Measurements from ENCODE around the gene LDHA. TPM values are rescaled to one million over a fixed set of nuclear protein-coding genes. Genes with fewer than 3 reads are reported as not detected.

LDHA gene
- total and polyA plus RNA-seq, 2 of the 8 experiments (the other 6 are each of a cell fraction or from before 2014, with no cell fraction given): 443 to 486 TPM

DNA sequence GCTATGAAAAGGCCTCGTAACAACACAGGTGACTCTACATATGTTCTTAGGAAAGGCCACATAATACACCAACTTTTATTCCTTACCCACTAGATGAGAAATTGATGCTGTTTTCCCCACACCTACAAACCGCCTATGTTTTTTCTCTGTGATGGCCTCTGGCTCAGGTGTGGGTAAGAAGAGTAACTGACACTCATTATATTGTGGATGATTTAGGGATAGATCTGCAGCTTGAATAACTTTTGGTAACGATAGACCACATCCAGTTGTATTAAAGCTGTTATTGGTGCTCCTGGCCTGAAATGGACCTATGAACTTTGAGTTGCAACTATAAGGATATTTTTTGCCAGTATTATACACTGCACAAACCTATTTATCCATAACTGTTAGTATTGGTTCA is 3.6 kb downstream of the LDHA start (continued):
- TF ChIP-seq, protein P1, sequence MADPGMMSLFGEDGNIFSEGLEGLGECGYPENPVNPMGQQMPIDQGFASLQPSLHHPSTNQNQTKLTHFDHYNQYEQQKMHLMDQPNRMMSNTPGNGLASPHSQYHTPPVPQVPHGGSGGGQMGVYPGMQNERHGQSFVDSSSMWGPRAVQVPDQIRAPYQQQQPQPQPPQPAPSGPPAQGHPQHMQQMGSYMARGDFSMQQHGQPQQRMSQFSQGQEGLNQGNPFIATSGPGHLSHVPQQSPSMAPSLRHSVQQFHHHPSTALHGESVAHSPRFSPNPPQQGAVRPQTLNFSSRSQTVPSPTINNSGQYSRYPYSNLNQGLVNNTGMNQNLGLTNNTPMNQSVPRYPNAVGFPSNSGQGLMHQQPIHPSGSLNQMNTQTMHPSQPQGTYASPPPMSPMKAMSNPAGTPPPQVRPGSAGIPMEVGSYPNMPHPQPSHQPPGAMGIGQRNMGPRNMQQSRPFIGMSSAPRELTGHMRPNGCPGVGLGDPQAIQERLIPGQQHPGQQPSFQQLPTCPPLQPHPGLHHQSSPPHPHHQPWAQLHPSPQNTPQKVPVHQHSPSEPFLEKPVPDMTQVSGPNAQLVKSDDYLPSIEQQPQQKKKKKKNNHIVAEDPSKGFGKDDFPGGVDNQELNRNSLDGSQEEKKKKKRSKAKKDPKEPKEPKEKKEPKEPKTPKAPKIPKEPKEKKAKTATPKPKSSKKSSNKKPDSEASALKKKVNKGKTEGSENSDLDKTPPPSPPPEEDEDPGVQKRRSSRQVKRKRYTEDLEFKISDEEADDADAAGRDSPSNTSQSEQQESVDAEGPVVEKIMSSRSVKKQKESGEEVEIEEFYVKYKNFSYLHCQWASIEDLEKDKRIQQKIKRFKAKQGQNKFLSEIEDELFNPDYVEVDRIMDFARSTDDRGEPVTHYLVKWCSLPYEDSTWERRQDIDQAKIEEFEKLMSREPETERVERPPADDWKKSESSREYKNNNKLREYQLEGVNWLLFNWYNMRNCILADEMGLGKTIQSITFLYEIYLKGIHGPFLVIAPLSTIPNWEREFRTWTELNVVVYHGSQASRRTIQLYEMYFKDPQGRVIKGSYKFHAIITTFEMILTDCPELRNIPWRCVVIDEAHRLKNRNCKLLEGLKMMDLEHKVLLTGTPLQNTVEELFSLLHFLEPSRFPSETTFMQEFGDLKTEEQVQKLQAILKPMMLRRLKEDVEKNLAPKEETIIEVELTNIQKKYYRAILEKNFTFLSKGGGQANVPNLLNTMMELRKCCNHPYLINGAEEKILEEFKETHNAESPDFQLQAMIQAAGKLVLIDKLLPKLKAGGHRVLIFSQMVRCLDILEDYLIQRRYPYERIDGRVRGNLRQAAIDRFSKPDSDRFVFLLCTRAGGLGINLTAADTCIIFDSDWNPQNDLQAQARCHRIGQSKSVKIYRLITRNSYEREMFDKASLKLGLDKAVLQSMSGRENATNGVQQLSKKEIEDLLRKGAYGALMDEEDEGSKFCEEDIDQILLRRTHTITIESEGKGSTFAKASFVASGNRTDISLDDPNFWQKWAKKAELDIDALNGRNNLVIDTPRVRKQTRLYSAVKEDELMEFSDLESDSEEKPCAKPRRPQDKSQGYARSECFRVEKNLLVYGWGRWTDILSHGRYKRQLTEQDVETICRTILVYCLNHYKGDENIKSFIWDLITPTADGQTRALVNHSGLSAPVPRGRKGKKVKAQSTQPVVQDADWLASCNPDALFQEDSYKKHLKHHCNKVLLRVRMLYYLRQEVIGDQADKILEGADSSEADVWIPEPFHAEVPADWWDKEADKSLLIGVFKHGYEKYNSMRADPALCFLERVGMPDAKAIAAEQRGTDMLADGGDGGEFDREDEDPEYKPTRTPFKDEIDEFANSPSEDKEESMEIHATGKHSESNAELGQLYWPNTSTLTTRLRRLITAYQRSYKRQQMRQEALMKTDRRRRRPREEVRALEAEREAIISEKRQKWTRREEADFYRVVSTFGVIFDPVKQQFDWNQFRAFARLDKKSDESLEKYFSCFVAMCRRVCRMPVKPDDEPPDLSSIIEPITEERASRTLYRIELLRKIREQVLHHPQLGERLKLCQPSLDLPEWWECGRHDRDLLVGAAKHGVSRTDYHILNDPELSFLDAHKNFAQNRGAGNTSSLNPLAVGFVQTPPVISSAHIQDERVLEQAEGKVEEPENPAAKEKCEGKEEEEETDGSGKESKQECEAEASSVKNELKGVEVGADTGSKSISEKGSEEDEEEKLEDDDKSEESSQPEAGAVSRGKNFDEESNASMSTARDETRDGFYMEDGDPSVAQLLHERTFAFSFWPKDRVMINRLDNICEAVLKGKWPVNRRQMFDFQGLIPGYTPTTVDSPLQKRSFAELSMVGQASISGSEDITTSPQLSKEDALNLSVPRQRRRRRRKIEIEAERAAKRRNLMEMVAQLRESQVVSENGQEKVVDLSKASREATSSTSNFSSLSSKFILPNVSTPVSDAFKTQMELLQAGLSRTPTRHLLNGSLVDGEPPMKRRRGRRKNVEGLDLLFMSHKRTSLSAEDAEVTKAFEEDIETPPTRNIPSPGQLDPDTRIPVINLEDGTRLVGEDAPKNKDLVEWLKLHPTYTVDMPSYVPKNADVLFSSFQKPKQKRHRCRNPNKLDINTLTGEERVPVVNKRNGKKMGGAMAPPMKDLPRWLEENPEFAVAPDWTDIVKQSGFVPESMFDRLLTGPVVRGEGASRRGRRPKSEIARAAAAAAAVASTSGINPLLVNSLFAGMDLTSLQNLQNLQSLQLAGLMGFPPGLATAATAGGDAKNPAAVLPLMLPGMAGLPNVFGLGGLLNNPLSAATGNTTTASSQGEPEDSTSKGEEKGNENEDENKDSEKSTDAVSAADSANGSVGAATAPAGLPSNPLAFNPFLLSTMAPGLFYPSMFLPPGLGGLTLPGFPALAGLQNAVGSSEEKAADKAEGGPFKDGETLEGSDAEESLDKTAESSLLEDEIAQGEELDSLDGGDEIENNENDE (IDR thresholded peaks at IDR 0.05; ENCODE audit: insufficient replicate concordance, low read length): no peak
- TF ChIP-seq CBX8 (IDR thresholded peaks at IDR 0.05; ENCODE audit: borderline replicate concordance, low read depth, low read length) (no peak), SP1 (IDR thresholded peaks at IDR 0.05; ENCODE audit: low read depth, low read length) (no peak), CBX5 (IDR thresholded peaks at IDR 0.05; ENCODE audit: low read depth, low read length) (no peak), SP2 (IDR thresholded peaks at IDR 0.05; ENCODE audit: low read length) (no peak), KDM4A (IDR thresholded peaks at IDR 0.05; ENCODE audit: low read depth, low read length, severe bottlenecking) (no peak), JUN (IDR thresholded peaks at IDR 0.05; ENCODE audit: low read depth, low read length) (no peak), NANOG (IDR thresholded peaks at IDR 0.05; ENCODE audit: insufficient read depth, low read depth, low read length, poor library complexity, severe bottlenecking) (no peak), NRF1 (IDR thresholded peaks at IDR 0.05; ENCODE audit: low read depth, low read length) (no peak), CHD2 (IDR thresholded peaks at IDR 0.05; ENCODE audit: low read length) (no peak), EGR1 (IDR thresholded peaks at IDR 0.05; ENCODE audit: borderline replicate concordance, low read depth, low read length) (no peak)
- TF ChIP-seq, protein P2, sequence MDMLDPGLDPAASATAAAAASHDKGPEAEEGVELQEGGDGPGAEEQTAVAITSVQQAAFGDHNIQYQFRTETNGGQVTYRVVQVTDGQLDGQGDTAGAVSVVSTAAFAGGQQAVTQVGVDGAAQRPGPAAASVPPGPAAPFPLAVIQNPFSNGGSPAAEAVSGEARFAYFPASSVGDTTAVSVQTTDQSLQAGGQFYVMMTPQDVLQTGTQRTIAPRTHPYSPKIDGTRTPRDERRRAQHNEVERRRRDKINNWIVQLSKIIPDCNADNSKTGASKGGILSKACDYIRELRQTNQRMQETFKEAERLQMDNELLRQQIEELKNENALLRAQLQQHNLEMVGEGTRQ (IDR thresholded peaks at IDR 0.05; ENCODE audit: low read length): no peak
